SKM-1 (cell line): ENCODE measurements around the gene RCN2.

ENCODE experiments used
- DNase-seq: peaks from one replicate; lab custom pipeline; 2025; ENCODE audit not compliant: unreplicated experiment; lab: John Stamatoyannopoulos, UW

RCN2 gene

GRCh38 chr15:76973906-76974305 is 42.4 kb downstream of the RCN2 start:
- DNase-seq: no peak

- DNase-seq: no peak
These were observed 43.0 kb downstream of the RCN2 start for GRCh38 chr15:76974456-76975036.

GRCh38 chr15:76976141-76976540 is 44.6 kb downstream of the RCN2 start:
- no peak for DNase-seq

GRCh38 chr15:76976572-76977270 is 45.2 kb downstream of the RCN2 start:
- DNase-seq: peak; percentile 53

- DNase-seq: no peak
These were observed 47.2 kb downstream of the RCN2 start for GRCh38 chr15:76978522-76979330.

GRCh38 chr15:76979331-76979925 is 47.9 kb downstream of the RCN2 start:
- DNase-seq: no peak

GRCh38 chr15:76979996-76980520 is 48.5 kb downstream of the RCN2 start:
- no peak for DNase-seq

GRCh38 chr15:76982356-76982755 is 50.8 kb downstream of the RCN2 start:
- no peak for DNase-seq

GRCh38 chr15:76982756-76983155 is 51.2 kb downstream of the RCN2 start:
- no peak for DNase-seq

- DNase-seq: peak; percentile 82
These were observed 52.2 kb downstream of the RCN2 start for GRCh38 chr15:76983590-76984375.

- DNase-seq: no peak
These were observed 55.2 kb downstream of the RCN2 start for GRCh38 chr15:76986743-76987142.

- no peak for DNase-seq
These were observed 55.7 kb downstream of the RCN2 start for GRCh38 chr15:76987276-76987675.

GRCh38 chr15:76987896-76988860 is 56.6 kb downstream of the RCN2 start:
- DNase-seq: peak; percentile 83

- DNase-seq: no peak
These were observed 57.6 kb downstream of the RCN2 start for GRCh38 chr15:76988867-76989780.

- DNase-seq: peak; percentile 21
These were observed 59.5 kb downstream of the RCN2 start for GRCh38 chr15:76991048-76991447.

GRCh38 chr15:76991741-76992645 is 60.4 kb downstream of the RCN2 start:
- peak; percentile 15 for DNase-seq

GRCh38 chr15:76993114-76993725 is 61.7 kb downstream of the RCN2 start:
- no peak for DNase-seq
